DND-41 (cell line): ENCODE measurements around the gene STAM2.

ENCODE experiments used
- ATAC-seq: fragments of 200-7000 bp; cut with Tn5 transposase; 3 replicates; pipeline ENCODE4 v1.9.1; 2021; ENCODE audit warnings: low read depth; ENCODE audit not compliant: insufficient read depth
- DNase-seq: peaks from one replicate; pipeline ENCODE4 v3.0.0-alpha.2; 2020
- H2AFZ ChIP-seq: 2 replicates; pipeline ENCODE4 v1.6.0; 2012; ENCODE audit warnings: low read depth, low read length
- H3K27ac ChIP-seq: 2 replicates; pipeline ENCODE4 v1.5.1; 2012; ENCODE audit warnings: low read length, inconsistent platforms
- H3K27me3 ChIP-seq: fragments of 200-600 bp; sonication (generic); 2 replicates; pipeline ENCODE4 v1.6.0; 2012; ENCODE audit warnings: low read length, mild to moderate bottlenecking, inconsistent platforms; ENCODE audit not compliant: insufficient read depth, poor library complexity
- H3K36me3 ChIP-seq: 2 replicates; pipeline ENCODE4 v1.5.1; 2012; ENCODE audit warnings: low read length, inconsistent platforms; ENCODE audit not compliant: insufficient read depth
- H3K4me1 ChIP-seq: 2 replicates; pipeline ENCODE4 v1.5.1; 2012; ENCODE audit warnings: mild to moderate bottlenecking, low read length; ENCODE audit not compliant: insufficient read depth
- H3K4me2 ChIP-seq: 2 replicates; pipeline ENCODE4 v1.6.0; 2012; ENCODE audit warnings: mild to moderate bottlenecking, moderate library complexity, low read length, inconsistent platforms; ENCODE audit not compliant: insufficient read depth
- H3K4me3 ChIP-seq, 2 experiments: fragments of 200-600 bp in 1 of 2; shearing (Covaris generic) in 1 of 2; 2 replicates each; pipeline ENCODE4 v1.5.1; 2012 to 2016; ENCODE audit warnings: inconsistent platforms in 2 of 2, low read length in 2 of 2, mild to moderate bottlenecking in 2 of 2, low read depth in 1 of 2, moderate library complexity in 1 of 2
- H3K79me2 ChIP-seq: 2 replicates; pipeline ENCODE4 v1.6.0; 2012; ENCODE audit warnings: low read length, inconsistent platforms; ENCODE audit not compliant: insufficient read depth
- H3K9ac ChIP-seq: 2 replicates; pipeline ENCODE4 v1.6.0; 2012; ENCODE audit warnings: low read depth, mild to moderate bottlenecking, inconsistent platforms, low read length, moderate library complexity
- H3K9me3 ChIP-seq: 2 replicates; pipeline ENCODE4 v1.5.1; 2012; ENCODE audit warnings: low read length, moderate library complexity, mild to moderate bottlenecking, inconsistent platforms; ENCODE audit not compliant: insufficient read depth, severe bottlenecking
- H4K20me1 ChIP-seq: 2 replicates; pipeline ENCODE4 v1.6.0; 2012; ENCODE audit warnings: low read length; ENCODE audit not compliant: insufficient read depth
- EZH2 ChIP-seq: IDR thresholded peaks from 3 replicates; pipeline ENCODE4 v1.6.1; 2012; ENCODE audit warnings: borderline replicate concordance, low read depth, mild to moderate bottlenecking, moderate library complexity, low read length, inconsistent platforms; ENCODE audit not compliant: severe bottlenecking
- TF ChIP-seq, protein P1 (sequence below): IDR thresholded peaks from 2 replicates; pipeline ENCODE4 v1.5.1; 2012; ENCODE audit warnings: borderline replicate concordance, low read length, moderate library complexity, mild to moderate bottlenecking; ENCODE audit not compliant: poor library complexity, severe bottlenecking; ENCODE audit errors: extremely low read depth

Gene STAM2

DNA sequence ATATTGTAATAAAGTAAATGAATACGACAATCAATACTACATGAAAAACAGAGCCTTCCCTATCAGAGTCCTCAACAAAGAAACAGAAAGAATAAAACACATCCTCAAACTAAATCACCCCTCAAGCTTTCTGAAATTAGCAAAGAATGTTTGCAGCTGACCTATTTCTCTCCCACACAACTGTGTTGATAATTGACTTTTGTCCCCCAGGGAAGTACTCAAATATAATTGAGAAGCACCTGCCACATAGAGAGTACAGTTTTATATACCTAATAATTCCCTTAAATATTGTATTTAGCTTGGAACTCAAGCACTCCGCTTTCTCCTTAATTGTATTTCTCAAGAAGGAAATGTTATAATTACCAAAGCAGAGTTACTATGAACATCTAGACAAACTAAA is 89.3 kb downstream of the STAM2 start:
- Histone ChIP-seq H3K79me2 (no peaks in the 10 kb centered on the region), H3K36me3 (no peaks in the 10 kb centered on the region), H3K4me1 (no peaks in the 10 kb centered on the region), H3K4me2 (no peak overlapping the region), H3K4me3 (no peak overlapping the region), H3K9me3 (no peaks in the 10 kb centered on the region), H3K27ac (no peak overlapping the region), H3K9ac (no peak overlapping the region), H4K20me1 (no peaks in the 10 kb centered on the region), H3K27me3 (no peaks in the 10 kb centered on the region), H2AFZ (no peak overlapping the region)
- no peak for DNase-seq
- no peak for ATAC-seq
- TF ChIP-seq EZH2: no peak
- TF ChIP-seq, protein P1, sequence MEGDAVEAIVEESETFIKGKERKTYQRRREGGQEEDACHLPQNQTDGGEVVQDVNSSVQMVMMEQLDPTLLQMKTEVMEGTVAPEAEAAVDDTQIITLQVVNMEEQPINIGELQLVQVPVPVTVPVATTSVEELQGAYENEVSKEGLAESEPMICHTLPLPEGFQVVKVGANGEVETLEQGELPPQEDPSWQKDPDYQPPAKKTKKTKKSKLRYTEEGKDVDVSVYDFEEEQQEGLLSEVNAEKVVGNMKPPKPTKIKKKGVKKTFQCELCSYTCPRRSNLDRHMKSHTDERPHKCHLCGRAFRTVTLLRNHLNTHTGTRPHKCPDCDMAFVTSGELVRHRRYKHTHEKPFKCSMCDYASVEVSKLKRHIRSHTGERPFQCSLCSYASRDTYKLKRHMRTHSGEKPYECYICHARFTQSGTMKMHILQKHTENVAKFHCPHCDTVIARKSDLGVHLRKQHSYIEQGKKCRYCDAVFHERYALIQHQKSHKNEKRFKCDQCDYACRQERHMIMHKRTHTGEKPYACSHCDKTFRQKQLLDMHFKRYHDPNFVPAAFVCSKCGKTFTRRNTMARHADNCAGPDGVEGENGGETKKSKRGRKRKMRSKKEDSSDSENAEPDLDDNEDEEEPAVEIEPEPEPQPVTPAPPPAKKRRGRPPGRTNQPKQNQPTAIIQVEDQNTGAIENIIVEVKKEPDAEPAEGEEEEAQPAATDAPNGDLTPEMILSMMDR: no peak

DNA sequence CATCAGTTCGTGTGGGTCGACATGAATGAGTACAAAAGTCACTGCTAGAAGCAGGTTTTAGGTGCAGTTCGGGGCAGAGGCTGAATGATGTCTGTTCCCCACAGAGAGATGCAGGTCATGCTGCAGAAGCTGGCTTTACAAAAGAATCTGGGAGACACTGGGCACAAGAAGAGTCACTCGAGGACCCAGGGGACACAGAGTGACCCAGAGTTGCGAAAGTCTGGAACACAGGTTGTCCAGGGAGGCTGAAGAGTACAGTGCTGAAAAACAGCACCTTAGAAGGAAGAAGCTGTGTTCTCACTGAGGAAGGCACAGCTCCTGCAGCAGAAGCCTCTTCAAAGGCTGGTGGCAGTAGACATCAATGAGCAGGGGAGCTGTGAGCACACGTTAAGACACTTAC is 91.5 kb downstream of the STAM2 start:
- Histone ChIP-seq H3K79me2 (no peaks in the 10 kb centered on the region), H3K9ac (no peak overlapping the region), H3K4me2 (no peak overlapping the region), H3K9me3 (no peaks in the 10 kb centered on the region), H4K20me1 (no peaks in the 10 kb centered on the region), H3K36me3 (no peaks in the 10 kb centered on the region), H3K27me3 (no peaks in the 10 kb centered on the region), H3K4me3 (no peak overlapping the region), H2AFZ (no peak overlapping the region), H3K27ac (no peak overlapping the region), H3K4me1 (no peaks in the 10 kb centered on the region)
- no peak for ATAC-seq
- no peak for TF ChIP-seq EZH2
- DNase-seq: no peak

DNA sequence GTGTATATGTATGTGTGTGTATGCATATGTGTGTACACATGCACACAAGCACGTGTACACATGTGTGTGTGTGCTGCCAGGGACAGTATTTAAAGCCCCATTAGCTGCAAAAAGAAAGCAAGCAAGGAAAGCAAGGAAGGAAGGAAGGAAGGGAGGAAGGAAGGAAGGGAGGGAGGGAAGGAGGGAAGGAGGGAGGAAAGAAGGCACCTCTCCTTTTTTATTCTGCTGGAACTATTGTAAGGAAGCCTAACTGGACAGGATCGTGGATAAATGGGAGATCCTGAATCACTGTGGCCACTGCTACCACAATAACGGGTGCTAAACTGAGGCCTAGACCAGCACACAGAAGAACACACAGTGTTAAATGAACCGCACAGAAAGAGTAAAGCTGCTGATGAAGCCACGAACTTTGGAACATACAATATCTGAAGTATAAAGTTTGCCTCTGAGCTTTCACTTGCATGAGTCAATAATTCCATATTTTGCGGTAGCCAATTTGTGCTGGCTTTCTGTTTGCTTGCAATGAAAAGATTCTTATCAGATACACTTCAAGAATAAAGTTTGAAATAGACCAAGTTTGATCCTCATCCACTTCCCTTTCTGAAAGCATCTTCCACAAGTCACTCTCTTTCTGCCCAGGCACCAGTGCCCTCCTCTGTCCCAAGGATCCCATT is 92.2 kb downstream of the STAM2 start:
- no peak overlapping the region for H3K4me3 ChIP-seq
- no peaks in the 10 kb centered on the region for H3K36me3 ChIP-seq
- no peaks in the 10 kb centered on the region for H3K9me3 ChIP-seq
- no peak overlapping the region for H3K27ac ChIP-seq
- ATAC-seq (no peak), DNase-seq (no peak)
- H3K27me3 ChIP-seq: no peaks in the 10 kb centered on the region
- no peak overlapping the region for H2AFZ ChIP-seq
- no peaks in the 10 kb centered on the region for H3K79me2 ChIP-seq
- no peaks in the 10 kb centered on the region for H4K20me1 ChIP-seq
- no peak for TF ChIP-seq EZH2
- TF ChIP-seq, protein P1: no peak
- no peak overlapping the region for H3K4me2 ChIP-seq
- no peak overlapping the region for H3K9ac ChIP-seq
- no peaks in the 10 kb centered on the region for H3K4me1 ChIP-seq

DNA sequence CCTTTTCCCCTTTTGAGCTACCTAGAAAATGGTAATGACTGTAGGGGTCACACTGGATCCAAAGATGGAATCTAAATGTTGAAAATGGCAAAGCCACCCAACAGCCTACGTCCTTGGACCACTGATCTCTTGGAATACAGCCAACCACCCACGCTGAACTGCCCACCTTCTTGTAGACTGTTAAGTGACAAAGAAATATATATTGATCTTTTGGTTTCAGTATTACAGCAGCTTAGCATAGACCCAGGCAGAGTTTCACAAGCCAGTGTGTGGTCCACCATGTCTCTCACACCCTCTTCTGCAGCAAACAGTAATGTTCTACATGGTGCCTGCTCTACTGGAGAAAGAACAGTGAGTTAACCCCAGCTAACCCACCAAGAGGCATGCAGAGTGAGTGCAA is 96.9 kb downstream of the STAM2 start:
- H3K36me3 ChIP-seq: no peaks in the 10 kb centered on the region
- H2AFZ ChIP-seq: no peak overlapping the region
- H3K9me3 ChIP-seq: no peaks in the 10 kb centered on the region
- no peaks in the 10 kb centered on the region for H3K79me2 ChIP-seq
- H4K20me1 ChIP-seq: no peaks in the 10 kb centered on the region
- no peak overlapping the region for H3K4me3 ChIP-seq
- TF ChIP-seq, protein P1: no peak
- DNase-seq: no peak
- H3K27me3 ChIP-seq: no peaks in the 10 kb centered on the region
- no peak for ATAC-seq
- no peaks in the 10 kb centered on the region for H3K4me1 ChIP-seq
- no peak overlapping the region for H3K27ac ChIP-seq
- no peak overlapping the region for H3K4me2 ChIP-seq
- no peak overlapping the region for H3K9ac ChIP-seq
